SH-SY5Y (cell line): ENCODE measurements around the gene CHIA.

Source experiments
- GATA2 ChIP-seq: IDR thresholded peaks from 2 replicates; pipeline ENCODE4 v1.6.1; 2011; ENCODE audit warnings: mild to moderate bottlenecking, low read depth, low read length
- GATA3 ChIP-seq: IDR thresholded peaks from 2 replicates; pipeline ENCODE4 v1.6.1; 2011; ENCODE audit warnings: low read depth, mild to moderate bottlenecking, low read length, moderate library complexity

GRCh38 chr1:111354584-111354983 is 63.9 kb downstream of the CHIA start:
- TF ChIP-seq GATA2 (no peak), GATA3 (no peak)
